TTC549 (cell line): ENCODE data around the gene ARAP2.

Source experiments
- FAIRE-seq: peaks from 2 replicates; lab custom pipeline; 2012; peaks lifted over from hg19 to GRCh38; lab: Jason Lieb, UNC

The ARAP2 gene

DNA sequence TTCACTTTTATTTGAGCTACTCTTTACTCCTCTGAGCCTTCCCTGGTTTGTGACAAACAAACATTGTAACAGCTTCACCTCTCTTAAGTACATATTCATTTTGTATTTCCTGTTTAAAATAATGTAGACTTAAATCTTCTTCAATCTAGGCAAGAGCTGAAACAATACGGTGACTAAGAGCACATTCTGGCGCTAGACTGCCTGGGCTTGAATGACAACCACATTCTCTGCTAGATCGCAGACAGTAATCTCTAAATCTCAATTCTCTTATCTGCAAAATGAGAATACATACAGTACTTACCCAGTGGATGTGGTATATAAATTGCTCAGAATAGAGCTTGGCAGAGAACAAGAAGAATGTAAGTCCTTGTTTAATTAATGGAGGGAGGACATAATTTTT lies 144.8 kb downstream of the ARAP2 start:
- no peak for FAIRE-seq

DNA sequence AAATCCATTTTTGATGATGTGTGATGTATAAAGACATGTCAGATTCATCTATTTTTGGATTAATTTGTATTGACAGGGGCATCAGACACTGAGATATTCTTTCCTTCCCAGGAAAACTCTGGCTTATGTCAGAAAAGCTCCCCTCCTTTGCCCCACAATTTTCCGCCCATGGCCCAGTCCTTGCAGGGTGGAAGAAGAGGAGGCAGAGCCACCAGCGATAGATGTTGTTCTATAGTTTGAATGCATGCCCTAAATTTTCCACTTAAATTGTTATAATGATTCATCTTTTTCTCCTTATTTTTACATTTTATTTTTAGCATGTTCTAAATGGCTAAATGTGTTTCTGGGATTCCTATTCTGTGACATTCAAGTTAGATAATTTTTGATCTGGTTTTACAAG lies 149.3 kb downstream of the ARAP2 start:
- FAIRE-seq = no peak

GRCh38 chr4:36091997-36092396 lies 152.3 kb downstream of the ARAP2 start:
- no peak for FAIRE-seq

GRCh38 chr4:36088542-36088941 lies 155.8 kb downstream of the ARAP2 start:
- no peak for FAIRE-seq

DNA sequence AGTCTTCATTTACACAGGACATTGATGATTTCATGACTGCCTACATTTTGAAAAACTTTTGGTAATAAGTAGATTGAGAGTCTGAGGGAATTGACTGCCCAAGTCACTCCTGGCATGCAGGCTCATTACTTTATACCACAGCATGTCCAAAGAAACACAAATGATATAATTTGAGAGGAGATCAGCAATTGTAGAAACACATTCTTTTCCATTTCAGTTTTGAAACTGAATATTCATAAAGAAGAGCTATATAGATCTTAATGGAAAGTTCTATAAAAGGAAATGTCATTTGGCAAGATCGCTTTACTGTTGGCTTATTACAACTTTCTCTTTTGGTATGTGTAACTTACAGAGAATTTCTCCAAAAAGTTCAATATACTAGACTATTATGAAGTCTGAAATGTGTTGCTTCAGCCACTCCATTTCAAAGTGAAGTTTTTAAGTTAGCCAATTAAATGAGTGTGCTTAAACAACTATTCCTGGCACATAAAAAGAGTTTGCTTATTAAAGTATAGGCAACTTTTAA lies 158.0 kb downstream of the ARAP2 start:
- FAIRE-seq = no peak

- no peak for FAIRE-seq
Observed at GRCh38 chr4:36082817-36083216, 161.5 kb downstream of the ARAP2 start.

DNA sequence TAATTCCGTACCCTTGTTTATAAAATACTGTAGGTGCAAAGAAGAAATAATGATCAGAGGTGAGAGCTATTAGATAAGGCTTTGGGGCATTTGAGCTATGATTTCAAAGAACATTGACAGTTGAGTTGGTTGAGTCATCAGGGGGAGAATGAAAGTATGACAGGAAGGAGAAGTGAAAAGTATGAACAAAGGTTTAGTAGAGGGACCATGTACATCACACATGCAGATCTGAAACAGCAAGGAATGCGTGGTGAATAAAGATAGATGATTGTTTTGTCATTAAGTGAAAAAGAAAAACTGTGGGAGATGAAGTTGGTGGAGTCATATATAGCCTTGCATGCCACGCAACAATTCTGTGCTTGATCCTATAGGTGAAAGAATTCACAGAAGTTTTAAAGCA lies 163.1 kb downstream of the ARAP2 start:
- no peak for FAIRE-seq

DNA sequence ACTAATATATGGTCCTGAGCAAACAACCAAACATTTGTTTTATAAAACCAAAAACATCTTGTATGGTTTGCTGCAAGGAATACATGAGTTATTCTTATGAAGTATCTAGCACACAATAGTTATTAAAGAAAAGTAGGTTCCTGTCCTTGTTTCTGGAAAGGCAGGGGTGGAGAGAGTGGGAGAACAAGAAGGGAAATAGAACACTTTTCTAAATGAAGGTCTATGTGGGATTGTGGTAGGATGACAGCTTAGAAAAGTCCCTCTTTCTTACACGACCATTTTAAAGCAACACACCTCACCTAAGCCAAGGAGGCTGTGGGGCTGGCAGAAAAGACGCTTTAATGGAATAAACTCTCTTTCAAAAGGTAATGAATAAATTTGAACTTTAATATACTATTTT lies 164.6 kb downstream of the ARAP2 start:
- no peak for FAIRE-seq

DNA sequence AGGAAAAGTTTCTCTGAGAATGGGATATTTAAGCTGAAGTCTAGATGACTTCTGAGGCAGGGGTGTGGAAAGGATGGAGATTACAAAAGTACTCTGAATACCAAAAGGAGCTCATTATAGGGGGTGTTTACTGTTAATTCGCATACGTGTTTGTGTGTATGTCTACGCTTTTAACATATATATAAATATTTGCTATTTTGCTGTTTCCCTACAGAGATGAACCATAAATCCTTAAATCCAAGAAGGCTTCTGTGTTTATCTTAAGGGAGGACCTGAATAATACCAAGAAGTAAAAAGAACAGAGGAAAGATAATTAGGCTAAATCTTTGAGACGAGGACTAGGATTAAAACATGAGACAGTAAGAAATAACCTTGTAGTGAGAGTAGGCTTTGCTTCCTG lies 166.0 kb downstream of the ARAP2 start:
- no peak for FAIRE-seq

DNA sequence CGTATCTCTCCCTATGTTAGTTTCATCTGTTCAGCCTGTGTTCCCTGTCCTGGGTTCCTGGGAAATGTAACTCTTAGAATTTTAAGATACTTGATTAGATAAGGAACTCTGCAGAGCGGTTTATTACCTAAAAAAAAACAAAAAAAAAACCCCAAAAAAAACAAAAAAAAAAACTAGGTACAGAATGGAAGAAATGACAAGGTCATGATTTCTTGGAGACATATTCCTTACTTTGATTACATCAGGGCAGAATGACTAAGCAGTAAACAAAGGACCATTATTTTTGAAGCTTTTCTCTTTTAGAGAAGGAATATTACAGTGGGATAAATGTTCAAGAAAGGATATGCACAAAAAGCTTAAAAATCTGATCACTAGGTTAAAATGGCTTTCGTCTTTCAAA lies 171.8 kb downstream of the ARAP2 start:
- FAIRE-seq = no peak

GRCh38 chr4:36067116-36067515 lies 177.2 kb downstream of the ARAP2 start:
- FAIRE-seq = no peak

DNA sequence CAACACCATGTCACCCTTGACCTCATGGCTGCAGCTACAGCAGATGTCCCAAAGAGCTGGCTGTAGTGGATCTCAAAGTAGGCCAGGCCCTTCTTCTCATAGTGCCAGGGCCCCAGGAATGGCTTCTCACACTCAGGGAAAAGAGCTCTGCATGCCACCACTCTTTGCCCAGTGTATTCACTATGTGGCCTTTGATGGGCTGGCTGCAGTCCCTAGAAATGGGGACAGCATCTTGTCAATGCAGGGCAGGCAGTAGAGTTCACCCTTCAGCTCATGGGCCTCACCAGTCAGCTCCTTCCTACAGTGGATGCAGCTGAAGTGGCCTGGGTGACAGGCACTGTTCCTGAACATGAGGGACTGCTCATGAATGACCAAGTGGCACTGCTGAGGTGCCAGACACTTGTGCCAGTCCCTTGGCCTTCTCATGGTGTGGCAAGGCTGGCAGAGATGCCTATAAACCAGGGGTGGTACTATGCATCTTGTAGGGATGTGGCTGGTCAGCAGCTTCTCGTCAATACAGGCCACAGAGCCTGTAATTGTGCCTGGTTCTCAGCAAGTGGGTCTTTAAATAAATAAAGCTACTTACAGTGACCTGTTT lies 178.9 kb downstream of the ARAP2 start:
- no peak for FAIRE-seq

GRCh38 chr4:36064117-36064516 lies 180.2 kb downstream of the ARAP2 start:
- FAIRE-seq = no peak

DNA sequence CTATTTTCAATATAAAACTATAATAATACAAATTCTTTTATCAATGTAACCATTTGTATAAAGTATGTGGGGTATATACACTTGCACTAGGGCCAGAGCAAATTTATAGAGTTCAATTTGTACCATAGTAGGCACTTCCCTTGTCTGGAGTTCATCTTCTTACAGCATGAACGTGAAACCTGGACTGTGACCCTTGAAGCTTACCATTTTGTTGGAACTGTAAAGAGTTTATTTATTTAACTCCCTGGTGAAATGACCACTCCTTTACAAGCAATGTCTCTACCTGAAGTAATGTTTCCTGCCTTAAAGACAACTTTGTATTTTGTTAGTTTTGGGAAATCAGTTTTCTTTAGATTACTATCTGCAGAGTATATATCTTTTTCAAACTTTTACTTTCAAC lies 188.2 kb downstream of the ARAP2 start:
- FAIRE-seq = no peak

GRCh38 chr4:36054694-36055422 lies 189.5 kb downstream of the ARAP2 start:
- no peak for FAIRE-seq

- no peak for FAIRE-seq
Observed at GRCh38 chr4:36053930-36054329, 190.4 kb downstream of the ARAP2 start.

DNA sequence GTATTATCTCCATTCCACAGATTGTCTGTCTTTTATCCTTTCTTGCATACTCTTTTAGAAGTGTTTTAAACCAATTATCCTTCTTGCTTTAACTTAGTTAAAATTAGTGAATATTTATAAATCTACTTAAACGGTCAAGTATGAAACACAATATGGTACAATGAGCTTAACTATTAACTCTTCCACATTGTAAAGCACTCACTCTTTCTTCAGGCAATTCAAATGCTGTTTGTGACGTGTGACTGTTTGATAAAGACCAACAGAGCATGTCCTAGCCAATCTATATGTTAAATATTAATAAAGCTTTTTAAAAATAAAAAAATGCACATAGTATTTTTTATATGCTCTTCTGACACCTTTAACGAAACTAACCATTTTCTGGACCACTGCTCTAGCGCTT lies 192.7 kb downstream of the ARAP2 start:
- no peak for FAIRE-seq

- FAIRE-seq = no peak
Observed at GRCh38 chr4:36046026-36046425, 198.3 kb downstream of the ARAP2 start.

- FAIRE-seq = no peak
Observed at GRCh38 chr4:36043901-36044300, 200.4 kb downstream of the ARAP2 start.

GRCh38 chr4:36043241-36043640 lies 201.1 kb downstream of the ARAP2 start:
- no peak for FAIRE-seq

- FAIRE-seq = no peak
Observed at GRCh38 chr4:36042122-36042970, 202.0 kb downstream of the ARAP2 start.

- no peak for FAIRE-seq
Observed at GRCh38 chr4:36041340-36041739, 203.0 kb downstream of the ARAP2 start.

DNA sequence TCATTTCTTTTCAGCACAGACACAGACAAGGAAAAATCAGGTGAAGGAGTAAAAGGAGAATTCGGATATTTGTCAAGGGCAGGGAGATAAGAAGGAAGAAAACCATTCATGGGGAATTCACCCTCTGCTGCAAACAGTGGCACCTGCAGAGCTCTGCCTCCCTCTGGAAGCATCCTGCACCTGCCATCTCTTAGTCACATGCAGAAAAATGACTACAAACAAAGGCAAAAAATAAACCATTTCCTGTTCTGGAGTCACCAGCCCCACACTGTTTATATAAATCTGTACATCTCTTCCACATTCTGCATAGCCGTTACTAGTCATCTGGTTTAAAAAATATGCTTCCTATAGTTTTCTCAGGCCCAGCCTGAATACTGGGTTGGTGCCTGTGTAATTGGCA lies 205.3 kb downstream of the ARAP2 start:
- FAIRE-seq = no peak
